HepG2 (cell line): Measurements from ENCODE around the gene STK10. TPM values are rescaled to one million over a fixed set of nuclear protein-coding genes. Genes with fewer than 3 reads are reported as not detected.

Source experiments
- ATAC-seq: fragments of 200-7000 bp; cut with Tn5 transposase; 3 replicates; pipeline ENCODE4 v1.9.1; 2020; ENCODE audit warnings: mild to moderate bottlenecking, moderate library complexity
- BruUV-seq: library from RNA; stranded (reverse); fragments of 400-500 nt; replicated peaks from 2 replicates; lab custom pipeline; 2021; lab: Mats Ljungman, UMichigan
- CTCF ChIA-PET: fragments of 300-600 bp; formaldehyde crosslinking; extraction: SDS; loops from one replicate; lab custom pipeline; 2021; ENCODE audit warnings: low total read pairs, inconsistent platforms, low intra/inter-chr PET ratio; lab: Yijun Ruan, JAX
- POLR2A ChIA-PET: fragments of 350-600 bp; sonication (Branson Sonifier 250); formaldehyde crosslinking; loops from one replicate; lab custom pipeline; 2020; ENCODE audit warnings: antibody characterized with exemption, inconsistent platforms; lab: Yijun Ruan, JAX
- DNase-seq: peaks from one replicate; pipeline ENCODE4 v3.0.0-alpha.2; 2015; ENCODE audit warnings: low spot score
- FAIRE-seq: peaks from 3 replicates; lab custom pipeline; 2011; peaks lifted over from hg19 to GRCh38; lab: Jason Lieb, UNC
- H2AFZ ChIP-seq: one replicate; pipeline ENCODE4 v1.6.1; 2011; ENCODE audit warnings: low read length, inconsistent platforms
- H3K27ac ChIP-seq: fragments of 300-600 bp; 3 replicates; pipeline ENCODE4 v1.8.0; 2011; ENCODE audit warnings: mixed run types, mild to moderate bottlenecking, mixed read lengths, low read length, inconsistent platforms; ENCODE audit not compliant: insufficient read depth; ENCODE audit errors: extremely low read length
- H3K27me3 ChIP-seq, 2 experiments: fragments of 200-600 bp in 1 of 2; 2 replicates in 1 of 2; 3 replicates in 1 of 2; pipeline versions ENCODE4 v1.6.0 to v1.8.0; 2011; ENCODE audit warnings: low read length in 2 of 2, mild to moderate bottlenecking in 2 of 2, moderate library complexity in 2 of 2, inconsistent platforms in 1 of 2; ENCODE audit not compliant: insufficient read depth in 2 of 2, control insufficient read depth in 1 of 2
- H3K36me3 ChIP-seq, 2 experiments: fragments of 200-600 bp in 1 of 2; replicated peaks in 1 of 2; 2 replicates in 1 of 2; 3 replicates in 1 of 2; pipeline versions ENCODE4 v1.5.1 to v1.8.0; 2011; ENCODE audit warnings: low read length in 2 of 2, inconsistent platforms in 1 of 2; ENCODE audit not compliant: insufficient read depth in 2 of 2, control insufficient read depth in 1 of 2
- H3K4me1 ChIP-seq: 2 replicates; pipeline ENCODE4 v1.5.1; 2012; ENCODE audit warnings: low read length, inconsistent platforms; ENCODE audit not compliant: insufficient read depth
- H3K4me2 ChIP-seq: 2 replicates; pipeline ENCODE4 v1.6.0; 2011; ENCODE audit warnings: low read depth, low read length, inconsistent platforms
- H3K4me3 ChIP-seq, 3 experiments: fragments of 200-600 bp in 1 of 3; sonication (generic), shearing (Covaris generic) in 1 of 3; replicated peaks in 1 of 3; 2 replicates each; pipeline ENCODE4 v1.5.1; 2011 to 2016; ENCODE audit warnings: low read length in 3 of 3, inconsistent platforms in 2 of 3, low read depth in 2 of 3, mild to moderate bottlenecking in 2 of 3, control low read depth in 1 of 3, mixed read lengths in 1 of 3; ENCODE audit not compliant: insufficient read depth in 1 of 3
- H3K79me2 ChIP-seq: one replicate; pipeline ENCODE4 v1.6.1; 2011; ENCODE audit warnings: low read length, inconsistent platforms; ENCODE audit not compliant: insufficient read depth
- H3K9ac ChIP-seq: 2 replicates; pipeline ENCODE4 v1.6.0; 2011; ENCODE audit warnings: mild to moderate bottlenecking, low read depth, low read length, inconsistent platforms; ENCODE audit not compliant: insufficient read depth
- H3K9me3 ChIP-seq: 2 replicates; pipeline ENCODE4 v1.5.1; 2012; ENCODE audit warnings: mild to moderate bottlenecking, low read length
- H4K20me1 ChIP-seq: 2 replicates; pipeline ENCODE4 v1.6.0; 2011; ENCODE audit warnings: inconsistent platforms, mild to moderate bottlenecking, low read length, moderate library complexity; ENCODE audit not compliant: insufficient read depth
- AKAP8 ChIP-seq: sonication (generic); formaldehyde crosslinking; IDR thresholded peaks from 2 replicates; pipeline ENCODE4 v1.5.1; 2020; ENCODE audit warnings: mild to moderate bottlenecking, missing genetic modification reagents
- ATF7 ChIP-seq, 2 experiments: fragments of 450-650 bp in 1 of 2; sonication (generic) in 1 of 2; formaldehyde crosslinking in 1 of 2; IDR thresholded peaks; 2 replicates each; pipeline versions ENCODE4 v1.4.0 to v1.6.1; 2016 to 2020; ENCODE audit warnings: antibody characterized with exemption in 1 of 2, mild to moderate bottlenecking in 1 of 2, missing genetic modification reagents in 1 of 2
- ELF4 ChIP-seq: sonication (generic); formaldehyde crosslinking; IDR thresholded peaks from 2 replicates; pipeline ENCODE4 v1.5.0; 2020; ENCODE audit warnings: missing genetic modification reagents, mild to moderate bottlenecking, moderate library complexity, borderline replicate concordance
- KLF6 ChIP-seq: IDR thresholded peaks from 2 replicates; pipeline ENCODE4 v1.8.0; 2016; ENCODE audit warnings: missing biosample characterization, missing genetic modification reagents
- NFRKB ChIP-seq: fragments of 450-650 bp; IDR thresholded peaks from 2 replicates; pipeline ENCODE4 v1.6.1; 2017
- NONO ChIP-seq, 2 experiments: fragments of 450-650 bp in 1 of 2; sonication (generic) in 1 of 2; formaldehyde crosslinking in 1 of 2; IDR thresholded peaks in 1 of 2; conservative IDR thresholded peaks in 1 of 2; 2 replicates each; pipeline versions ENCODE4 v1.6.1 to v1.8.0; 2017 to 2022; ENCODE audit warnings: mild to moderate bottlenecking in 1 of 2, missing genetic modification reagents in 1 of 2, moderate library complexity in 1 of 2
- SETDB1 ChIP-seq: sonication (generic); formaldehyde crosslinking; IDR thresholded peaks from 2 replicates; pipeline ENCODE4 v1.5.1; 2020; ENCODE audit warnings: missing genetic modification reagents, mild to moderate bottlenecking, borderline replicate concordance
- STAT6 ChIP-seq: sonication (generic); formaldehyde crosslinking; IDR thresholded peaks from 2 replicates; pipeline ENCODE4 v1.4.0; 2020; ENCODE audit warnings: missing genetic modification reagents, mild to moderate bottlenecking, borderline replicate concordance
- ZFP91 ChIP-seq: sonication (generic); formaldehyde crosslinking; IDR thresholded peaks from 2 replicates; pipeline ENCODE4 v1.9.0; 2022; ENCODE audit warnings: missing genetic modification reagents, mild to moderate bottlenecking, borderline replicate concordance
- ZNF224 ChIP-seq: sonication (generic); formaldehyde crosslinking; IDR thresholded peaks from 2 replicates; pipeline ENCODE4 v1.5.0; 2020; ENCODE audit warnings: mild to moderate bottlenecking, missing genetic modification reagents
- ZNF276 ChIP-seq: sonication (generic); formaldehyde crosslinking; IDR thresholded peaks from 2 replicates; pipeline ENCODE4 v1.4.0; 2020; ENCODE audit warnings: mild to moderate bottlenecking, low read depth, missing genetic modification reagents
- ZNF33B ChIP-seq: sonication (generic); formaldehyde crosslinking; IDR thresholded peaks from 2 replicates; pipeline ENCODE4 v1.5.1; 2020; ENCODE audit warnings: mild to moderate bottlenecking, missing genetic modification reagents
- ZNF501 ChIP-seq: sonication (generic); formaldehyde crosslinking; IDR thresholded peaks from 2 replicates; pipeline ENCODE4 v1.5.1; 2020; ENCODE audit warnings: mild to moderate bottlenecking, moderate library complexity, missing genetic modification reagents
- ZNF598 ChIP-seq: sonication (generic); formaldehyde crosslinking; IDR thresholded peaks from 2 replicates; pipeline ENCODE4 v1.5.1; 2020; ENCODE audit warnings: mild to moderate bottlenecking, missing genetic modification reagents, borderline replicate concordance
- ZNF619 ChIP-seq: sonication (generic); formaldehyde crosslinking; IDR thresholded peaks from 2 replicates; pipeline ENCODE4 v1.4.0; 2020; ENCODE audit warnings: mild to moderate bottlenecking, missing genetic modification reagents
- ZNF878 ChIP-seq: sonication (generic); formaldehyde crosslinking; IDR thresholded peaks from 2 replicates; pipeline ENCODE4 v1.8.1; 2023; ENCODE audit warnings: mild to moderate bottlenecking, missing genetic modification reagents, moderate library complexity
- WGBS: methylation state at CpG from one replicate; pipeline ENCODE4 v1.1.6; 2017; ENCODE audit warnings: low lambda C conversion rate; 5-methylcytosine and 5-hydroxymethylcytosine counted together
- in situ Hi-C: cut with HindIII; loops from 2 replicates; pipeline ENCODE4 v1.10.0; 2017; ENCODE audit warnings: low pct_unique_long_range_greater_than_20kb; ENCODE audit not compliant: extremely low pct_ligation_motif_present
- intact Hi-C: fragments of 100-400 bp; cut with micrococcal nuclease; formaldehyde crosslinking; loops from one replicate; pipeline ENCODE4 v1.10.0; 2022; ENCODE audit not compliant: unreplicated experiment
- polyA plus RNA-seq, 8 experiments: library from polyadenylated mRNA; depleted of rRNA in 3 of 8; stranded (reverse) in 7 of 8; unstranded in 1 of 8; fragments of >200 nt; fragmentation: Illumina TruSeq in 4 of 8; extraction: Trizol in 4 of 8; gene quantifications; 2 replicates each; pipeline versions ENCODE4 v1.2.1 to v1.2.3, GENCODE V29; 2011 to 2016; ENCODE audit warnings: low read depth in 4 of 8, missing spikeins in 1 of 8, mixed read lengths in 1 of 8; ENCODE audit not compliant: insufficient read depth in 1 of 8
- total RNA-seq, 5 experiments: library from RNA; depleted of rRNA; stranded (reverse); fragments of >200 nt; fragmentation: Illumina TruSeq; extraction: Trizol; gene quantifications; 2 replicates each; pipeline ENCODE4 v1.2.3, GENCODE V29; 2016; ENCODE audit warnings: low read depth in 1 of 5

The STK10 gene
- total and polyA plus RNA-seq, 2 of the 13 experiments (the other 11 are each of a cell fraction or from before 2014, with no cell fraction given): 7.0 to 7.2 TPM

GRCh38 chr5:172007175-172008110 is 180.6 kb downstream of the STK10 start:
- no peaks in the 10 kb centered on the region for H3K9me3 ChIP-seq
- ChIA-PET POLR2A (interaction anchor here (0.9 to 1.8 kb wide), 11 partner anchors 8 to 620 kb away, joined by 3 to 21 read pairs (median 4); partner anchors contain the start of genes NPM1 and STK10), CTCF (no interaction called here)
- in situ Hi-C loops: no loop called here
- ATAC-seq: peak; percentile 8
- H3K4me3 ChIP-seq: peak overlapping the region; percentile 78 to 99 (median 93)
- peak overlapping the region; percentile 97 for H3K9ac ChIP-seq
- H3K4me1 ChIP-seq: peaks cover 42% of the 10 kb centered on the region
- H2AFZ ChIP-seq: peak overlapping the region; percentile 88
- H3K27me3 ChIP-seq: peaks cover 0 to 4% of the 10 kb centered on the region in 2 experiments; a peak in 1 of 5 replicates
- H3K79me2 ChIP-seq: peaks cover 39% of the 10 kb centered on the region
- peak; percentile 30 for FAIRE-seq
- DNase-seq: peak; percentile 7
- H4K20me1 ChIP-seq: peaks cover 19% of the 10 kb centered on the region
- BruUV-seq: TSS peak; percentile 92
- 17% methylated on average over 37 of the region's 37 CpGs for WGBS
- peak overlapping the region; percentile 98 for H3K27ac ChIP-seq
- intact Hi-C loops: loop anchor here (2.0 kb wide), 1 partner anchor 95 kb away; no protein-coding TSS in a partner anchor
- peak overlapping the region; percentile 86 for H3K4me2 ChIP-seq
- no peaks in the 10 kb centered on the region for H3K36me3 ChIP-seq
- TF ChIP-seq KLF6 (CRISPR knock-in tag) (no peak), ZNF619 (CRISPR knock-in tag) (no peak), ZNF276 (CRISPR knock-in tag) (no peak), ATF7 (IDR thresholded peaks at IDR 0.05) (no peak), ATF7 (CRISPR knock-in tag; IDR thresholded peaks at IDR 0.05) (0 out of 2 replicates have a peak, but pooled peaks have one; percentile 2), SETDB1 (CRISPR knock-in tag) (no peak), ZNF598 (0 out of 2 replicates have a peak, but pooled peaks have one; percentile 92), NONO (IDR thresholded peaks at IDR 0.05) (no peak), NONO (CRISPR knock-in tag; conservative IDR thresholded peaks at IDR 0.05) (no peak), ZNF501 (CRISPR knock-in tag) (peak; percentile 6; the same call in 1 of the 2 replicates), ELF4 (no peak), ZNF33B (CRISPR knock-in tag) (no peak), ZNF878 (CRISPR knock-in tag) (no peak), NFRKB (no peak), ZNF224 (CRISPR knock-in tag) (peak; percentile 26; the same call in 1 of the 2 replicates), ZFP91 (CRISPR knock-in tag) (peak; percentile 80), STAT6 (CRISPR knock-in tag) (peak; percentile 59; the same call in 1 of the 2 replicates), AKAP8 (CRISPR knock-in tag) (no peak)
